K562 (cell line): ENCODE measurements around the gene TDRD9. TPM values are rescaled to one million over a fixed set of nuclear protein-coding genes. Genes with fewer than 3 reads are reported as not detected.

Source experiments
- ATAC-seq: fragments of 200-7000 bp; cut with Tn5 transposase; 3 replicates; pipeline ENCODE4 v1.9.1; 2020; ENCODE audit warnings: moderate library complexity
- BruUV-seq: library from RNA; stranded (reverse); fragments of 400-500 nt; replicated peaks from 2 replicates; lab custom pipeline; 2021; lab: Mats Ljungman, UMichigan
- CTCF ChIA-PET: fragments of 300-600 bp; formaldehyde crosslinking; extraction: SDS; loops from one replicate; lab custom pipeline; 2021; ENCODE audit warnings: low intra/inter-chr PET ratio; lab: Yijun Ruan, JAX
- POLR2A ChIA-PET: fragments of 300-600, 350-650 bp; sonication (Branson Sonifier 250); formaldehyde crosslinking; extraction: SDS; loops from one replicate; lab custom pipeline; 2021; ENCODE audit warnings: antibody characterized with exemption, inconsistent platforms; lab: Yijun Ruan, JAX
- DNase-seq, 4 experiments: peaks; one replicate each; pipeline versions ENCODE4 v3.0.0 to v3.0.0-alpha.2; 2011 to 2018; ENCODE audit warnings: low spot score in 3 of 4, mixed read lengths in 3 of 4; ENCODE audit errors: extremely low read depth in 1 of 4
- FAIRE-seq: peaks from 2 replicates; lab custom pipeline; 2011; peaks lifted over from hg19 to GRCh38; lab: Jason Lieb, UNC
- H2AFZ ChIP-seq: 2 replicates; pipeline ENCODE4 v1.6.0; 2011; ENCODE audit warnings: low read depth, low read length, control low read depth, inconsistent platforms
- H3K27ac ChIP-seq: fragments of 200-600 bp; 3 replicates; pipeline ENCODE4 v1.8.0; 2011; ENCODE audit warnings: low read depth, mild to moderate bottlenecking, control low read depth, inconsistent platforms, low read length, moderate library complexity, mixed read lengths; ENCODE audit errors: extremely low read depth
- H3K27me3 ChIP-seq, 2 experiments: fragments of 300-600 bp in 1 of 2; 2 replicates in 1 of 2; 3 replicates in 1 of 2; pipeline versions ENCODE4 v1.6.0 to v1.8.0; 2011; ENCODE audit warnings: inconsistent platforms in 2 of 2, low read length in 2 of 2, mild to moderate bottlenecking in 1 of 2, mixed read lengths in 1 of 2, moderate library complexity in 1 of 2; ENCODE audit not compliant: control insufficient read depth in 2 of 2, insufficient read depth in 2 of 2
- H3K36me3 ChIP-seq: fragments of 300-600 bp; 3 replicates; pipeline ENCODE4 v1.8.0; 2011; ENCODE audit warnings: mild to moderate bottlenecking, low read length, inconsistent platforms; ENCODE audit not compliant: control insufficient read depth, insufficient read depth
- H3K4me1 ChIP-seq, 2 experiments: fragments of 200-600 bp in 1 of 2; replicated peaks in 1 of 2; 2 replicates in 1 of 2; 3 replicates in 1 of 2; pipeline versions ENCODE4 v1.5.1 to v1.8.0; 2011; ENCODE audit warnings: inconsistent platforms in 2 of 2, low read length in 2 of 2, mild to moderate bottlenecking in 1 of 2, mixed read lengths in 1 of 2, moderate library complexity in 1 of 2; ENCODE audit not compliant: control insufficient read depth in 2 of 2, insufficient read depth in 2 of 2
- H3K4me2 ChIP-seq: 2 replicates; pipeline ENCODE4 v1.6.1; 2011; ENCODE audit warnings: low read length, control low read depth, inconsistent platforms, mixed read lengths; ENCODE audit not compliant: insufficient read depth
- H3K4me3 ChIP-seq: fragments of 200-600 bp; sonication (generic), shearing (Covaris generic); 2 replicates; pipeline ENCODE4 v1.5.1; 2016; ENCODE audit warnings: control low read depth, inconsistent platforms
- H3K79me2 ChIP-seq: fragments of 200-600 bp; 3 replicates; pipeline ENCODE4 v1.8.0; 2011; ENCODE audit warnings: low read length, inconsistent platforms; ENCODE audit not compliant: control insufficient read depth, insufficient read depth
- H3K9ac ChIP-seq, 2 experiments: 2 replicates each; pipeline versions ENCODE4 v1.6.0 to v1.6.1; 2011; ENCODE audit warnings: low read depth in 2 of 2, low read length in 2 of 2, control low read depth in 1 of 2, inconsistent platforms in 1 of 2, mild to moderate bottlenecking in 1 of 2, mixed read lengths in 1 of 2; ENCODE audit not compliant: insufficient read depth in 1 of 2
- H3K9me1 ChIP-seq: one replicate; pipeline ENCODE4 v1.6.0; 2011; ENCODE audit warnings: inconsistent platforms, mild to moderate bottlenecking, low read length, moderate library complexity; ENCODE audit not compliant: control insufficient read depth, insufficient read depth
- H3K9me3 ChIP-seq: replicated peaks from 2 replicates; pipeline ENCODE4 v1.5.1; 2011; ENCODE audit warnings: low read depth, low read length, inconsistent platforms; ENCODE audit not compliant: control insufficient read depth, insufficient read depth
- H4K20me1 ChIP-seq: replicated peaks from 2 replicates; pipeline ENCODE4 v1.6.1; 2011; ENCODE audit warnings: low read length, inconsistent platforms, mixed read lengths; ENCODE audit not compliant: control insufficient read depth, insufficient read depth
- C11orf30 ChIP-seq: fragments of 450-650 bp; IDR thresholded peaks from 2 replicates; pipeline ENCODE4 v1.6.1; 2016; ENCODE audit warnings: low read depth, mild to moderate bottlenecking
- ETV1 ChIP-seq: fragments of 450-650 bp; conservative IDR thresholded peaks from 2 replicates; pipeline ENCODE4 v1.6.1; 2016; ENCODE audit warnings: missing genetic modification characterization, control low read depth, low read depth, missing compliant biosample characterization
- MAFF ChIP-seq: IDR thresholded peaks from 2 replicates; pipeline ENCODE4 v1.6.1; 2012; ENCODE audit warnings: low read length, improper control_type of control experiment
- NBN ChIP-seq: fragments of 450-650 bp; IDR thresholded peaks from 2 replicates; pipeline ENCODE4 v1.6.1; 2016; ENCODE audit warnings: low read depth, mild to moderate bottlenecking
- PTRF ChIP-seq: fragments of 450-650 bp; IDR thresholded peaks from 2 replicates; pipeline ENCODE4 v1.6.1; 2016; ENCODE audit warnings: mild to moderate bottlenecking, missing genetic modification characterization, missing compliant biosample characterization
- RBM22 ChIP-seq: fragments of 200-400 bp; formaldehyde crosslinking; IDR thresholded peaks from 2 replicates; pipeline ENCODE4 v1.6.1; 2018; ENCODE audit warnings: low read length, low read depth; ENCODE audit not compliant: poor library complexity, severe bottlenecking
- SOX6 ChIP-seq: fragments of 450-650 bp; IDR thresholded peaks from 2 replicates; pipeline ENCODE4 v1.6.1; 2014; ENCODE audit warnings: mild to moderate bottlenecking
- ZBED1 ChIP-seq: IDR thresholded peaks from 2 replicates; pipeline ENCODE4 v1.6.1; 2014
- ZFX ChIP-seq: sonication (generic); formaldehyde crosslinking; IDR thresholded peaks from 2 replicates; pipeline ENCODE4 v1.8.0; 2022; ENCODE audit warnings: mild to moderate bottlenecking, missing genetic modification reagents, moderate library complexity
- WGBS: fragments of 100-300 bp; shearing (Covaris generic); methylation state at CpG from one replicate; pipeline ENCODE4 v1.1.6; 2016; ENCODE audit warnings: low coverage, mixed read lengths; ENCODE audit not compliant: insufficient coverage; ENCODE audit errors: missing lambda C conversion rate; 5-methylcytosine and 5-hydroxymethylcytosine counted together
- in situ Hi-C: fragments of 300-500 bp; cut with MboI; formaldehyde crosslinking; loops from 4 replicates; pipeline ENCODE4 v1.15.0; 2018; ENCODE audit warnings: inconsistent platforms, mixed read lengths
- intact Hi-C: fragments of 100-400 bp; cut with micrococcal nuclease; formaldehyde crosslinking; loops from 2 replicates; pipeline ENCODE4 v1.14.2; 2022
- polyA plus RNA-seq, 8 experiments: library from polyadenylated mRNA; depleted of rRNA in 4 of 8; stranded (reverse) in 5 of 8; unstranded in 3 of 8; fragments of >200 nt; fragmentation: Nextera tagmentation in 2 of 8; fragmentation: Illumina TruSeq in 1 of 8; extraction: Ambion mirVana in 2 of 8; extraction: Trizol in 1 of 8; gene quantifications; 2 replicates each; pipeline versions ENCODE4 v1.2.1 to v1.2.3, GENCODE V29; 2011 to 2014; ENCODE audit warnings: inconsistent platforms in 1 of 8, missing spikeins in 1 of 8
- total RNA-seq, 7 experiments: library from RNA; depleted of rRNA in 6 of 7; stranded (reverse); fragments of >200 nt in 6 of 7; fragmentation: Illumina TruSeq in 2 of 7; extraction: Trizol in 2 of 7; gene quantifications; 2 replicates each; pipeline versions ENCODE4 v1.2.1 to v1.2.3, GENCODE V29; 2011 to 2021; ENCODE audit warnings: low replicate concordance in 1 of 7
- TF ChIP-seq, protein P1 (sequence below): fragments of 200-400 bp; formaldehyde crosslinking; IDR thresholded peaks from 2 replicates; pipeline ENCODE4 v1.6.1; 2017; ENCODE audit warnings: mild to moderate bottlenecking, low read depth, low read length, moderate library complexity

TDRD9 gene
- total and polyA plus RNA-seq, 9 of the 15 experiments (the other 6 are each of a cell fraction or from before 2014, with no cell fraction given): 0.04 to 0.14 (median 0.04) TPM; not detected in 5

DNA sequence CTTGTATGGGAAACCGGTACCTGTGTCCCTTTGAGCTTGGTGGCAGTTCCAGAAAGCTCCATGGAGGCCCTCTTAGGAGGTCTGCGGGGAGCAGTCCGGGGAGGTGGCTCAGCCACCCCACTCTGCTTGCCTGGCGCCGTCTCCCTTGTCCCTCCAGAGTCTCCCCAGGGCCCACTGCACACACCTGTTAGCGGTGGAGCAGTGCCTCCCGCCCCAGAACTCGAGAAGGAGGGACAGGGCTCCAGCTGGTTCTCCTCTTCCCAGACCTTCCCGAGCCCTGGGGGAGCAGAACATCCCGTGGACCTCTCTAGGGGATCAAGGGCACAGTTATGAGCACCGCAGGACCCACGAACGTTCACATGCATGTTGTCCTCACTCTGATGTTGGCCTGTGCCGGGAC, 168.1 kb downstream of the TDRD9 start:
- Histone ChIP-seq H3K36me3 (no peaks in the 10 kb centered on the region), H2AFZ (no peak overlapping the region), H4K20me1 (no peaks in the 10 kb centered on the region), H3K4me1 (peaks cover 0 to 28% of the 10 kb centered on the region in 2 experiments; a peak in 2 of 5 replicates), H3K4me3 (no peak overlapping the region), H3K9ac (no peak overlapping the region), H3K79me2 (no peaks in the 10 kb centered on the region), H3K27me3 (no peaks in the 10 kb centered on the region; a peak in 1 of 5 replicates), H3K4me2 (no peak overlapping the region), H3K27ac (no peak overlapping the region), H3K9me1 (no peaks in the 10 kb centered on the region), H3K9me3 (no peaks in the 10 kb centered on the region)
- no peak for TF ChIP-seq ZFX (CRISPR knock-in tag)
- TF ChIP-seq NBN: no peak
- no peak for TF ChIP-seq RBM22
- TF ChIP-seq, protein P1, sequence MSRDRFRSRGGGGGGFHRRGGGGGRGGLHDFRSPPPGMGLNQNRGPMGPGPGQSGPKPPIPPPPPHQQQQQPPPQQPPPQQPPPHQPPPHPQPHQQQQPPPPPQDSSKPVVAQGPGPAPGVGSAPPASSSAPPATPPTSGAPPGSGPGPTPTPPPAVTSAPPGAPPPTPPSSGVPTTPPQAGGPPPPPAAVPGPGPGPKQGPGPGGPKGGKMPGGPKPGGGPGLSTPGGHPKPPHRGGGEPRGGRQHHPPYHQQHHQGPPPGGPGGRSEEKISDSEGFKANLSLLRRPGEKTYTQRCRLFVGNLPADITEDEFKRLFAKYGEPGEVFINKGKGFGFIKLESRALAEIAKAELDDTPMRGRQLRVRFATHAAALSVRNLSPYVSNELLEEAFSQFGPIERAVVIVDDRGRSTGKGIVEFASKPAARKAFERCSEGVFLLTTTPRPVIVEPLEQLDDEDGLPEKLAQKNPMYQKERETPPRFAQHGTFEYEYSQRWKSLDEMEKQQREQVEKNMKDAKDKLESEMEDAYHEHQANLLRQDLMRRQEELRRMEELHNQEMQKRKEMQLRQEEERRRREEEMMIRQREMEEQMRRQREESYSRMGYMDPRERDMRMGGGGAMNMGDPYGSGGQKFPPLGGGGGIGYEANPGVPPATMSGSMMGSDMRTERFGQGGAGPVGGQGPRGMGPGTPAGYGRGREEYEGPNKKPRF: no peak
- TF ChIP-seq ZBED1: no peak
- TF ChIP-seq ETV1 (tag): no peak
- no peak for TF ChIP-seq C11orf30
- TF ChIP-seq PTRF (tag): no peak
- TF ChIP-seq MAFF: no peak
- no peak for TF ChIP-seq SOX6
- ATAC-seq: no peak
- BruUV-seq: no TSS peak
- ChIA-PET POLR2A (no interaction called here), CTCF (no interaction called here)
- in situ Hi-C loops (no loop called here), intact Hi-C loops (no loop called here)
- no peak for FAIRE-seq
- WGBS: 0% methylated on average over 6 of the region's 14 CpGs
- DNase-seq: no peak
